Measurements from ENCODE around the gene SLC7A7.
"Not testable (repeated sequence)": the region's sequence is repeated elsewhere in the genome, so short reads cannot be mapped to it uniquely, and the experiment has no call there.

The SLC7A7 gene

GRCh38 chr14:22739423-22739822 is 75.8 kb downstream of the SLC7A7 start:
- peaks cover 5% of the 10 kb centered on the region for H3K27me3 Mint-ChIP-seq (ENCODE audit: low read depth)
- peaks cover 3% of the 10 kb centered on the region for H3K36me3 Mint-ChIP-seq (ENCODE audit: low read depth)
- peak overlapping the region; percentile 6 for H3K4me3 Mint-ChIP-seq
- peaks cover 27% of the 10 kb centered on the region for H3K4me1 Mint-ChIP-seq (ENCODE audit: low read depth)
- H3K9me3 Mint-ChIP-seq, result peaks cover 4% of the 10 kb centered on the region
- H3K27ac Mint-ChIP-seq, result no peak overlapping the region

GRCh38 chr14:22737052-22737451 is 78.2 kb downstream of the SLC7A7 start:
- Mint-ChIP-seq H3K9me3 (peaks cover 4% of the 10 kb centered on the region), H3K27ac (peak overlapping the region; percentile 97), H3K36me3 (ENCODE audit: low read depth) (peaks cover 3% of the 10 kb centered on the region), H3K27me3 (ENCODE audit: low read depth) (no peaks in the 10 kb centered on the region), H3K4me1 (ENCODE audit: low read depth) (peaks cover 27% of the 10 kb centered on the region), H3K4me3 (peak overlapping the region; percentile 38)

- H3K27me3 Mint-ChIP-seq (ENCODE audit: low read depth); H3K4me3 Mint-ChIP-seq; H3K27ac Mint-ChIP-seq; H3K36me3 Mint-ChIP-seq (ENCODE audit: low read depth); H3K9me3 Mint-ChIP-seq: not testable (repeated sequence)
- H3K4me1 Mint-ChIP-seq (ENCODE audit: low read depth), result peaks cover 27% of the 10 kb centered on the region
These were observed 78.9 kb downstream of the SLC7A7 start for GRCh38 chr14:22736384-22736783.

GRCh38 chr14:22735096-22735495 is 80.1 kb downstream of the SLC7A7 start:
- peaks cover 7% of the 10 kb centered on the region for H3K27me3 Mint-ChIP-seq (ENCODE audit: low read depth)
- peaks cover 4% of the 10 kb centered on the region for H3K9me3 Mint-ChIP-seq
- H3K27ac Mint-ChIP-seq, result no peak overlapping the region
- no peak overlapping the region for H3K4me3 Mint-ChIP-seq
- H3K36me3 Mint-ChIP-seq (ENCODE audit: low read depth), result peaks cover 3% of the 10 kb centered on the region
- peaks cover 27% of the 10 kb centered on the region for H3K4me1 Mint-ChIP-seq (ENCODE audit: low read depth)

- no peak overlapping the region for H3K4me3 Mint-ChIP-seq
- peaks cover 4% of the 10 kb centered on the region for H3K9me3 Mint-ChIP-seq
- H3K27ac Mint-ChIP-seq, result no peak overlapping the region
- peaks cover 3% of the 10 kb centered on the region for H3K36me3 Mint-ChIP-seq (ENCODE audit: low read depth)
- peaks cover 7% of the 10 kb centered on the region for H3K27me3 Mint-ChIP-seq (ENCODE audit: low read depth)
- peaks cover 15% of the 10 kb centered on the region for H3K4me1 Mint-ChIP-seq (ENCODE audit: low read depth)
These were observed 81.4 kb downstream of the SLC7A7 start for GRCh38 chr14:22733829-22734228.

- H3K4me1 Mint-ChIP-seq (ENCODE audit: low read depth); H3K9me3 Mint-ChIP-seq; H3K27me3 Mint-ChIP-seq (ENCODE audit: low read depth); H3K4me3 Mint-ChIP-seq; H3K36me3 Mint-ChIP-seq (ENCODE audit: low read depth); H3K27ac Mint-ChIP-seq: not testable (repeated sequence)
These were observed 83.2 kb downstream of the SLC7A7 start for GRCh38 chr14:22732062-22732461.

GRCh38 chr14:22726012-22726411 is 89.2 kb downstream of the SLC7A7 start:
- H3K4me3 Mint-ChIP-seq, result no peak overlapping the region
- peaks cover 4% of the 10 kb centered on the region for H3K27me3 Mint-ChIP-seq (ENCODE audit: low read depth)
- H3K36me3 Mint-ChIP-seq (ENCODE audit: low read depth), result no peaks in the 10 kb centered on the region
- H3K4me1 Mint-ChIP-seq (ENCODE audit: low read depth), result no peaks in the 10 kb centered on the region
- no peaks in the 10 kb centered on the region for H3K9me3 Mint-ChIP-seq
- no peak overlapping the region for H3K27ac Mint-ChIP-seq

- not testable (repeated sequence) for H3K4me1 Mint-ChIP-seq (ENCODE audit: low read depth); H3K9me3 Mint-ChIP-seq; H3K4me3 Mint-ChIP-seq; H3K36me3 Mint-ChIP-seq (ENCODE audit: low read depth); H3K27ac Mint-ChIP-seq; H3K27me3 Mint-ChIP-seq (ENCODE audit: low read depth)
These were observed 89.9 kb downstream of the SLC7A7 start for GRCh38 chr14:22725374-22725773.

- not testable (repeated sequence) for H3K4me1 Mint-ChIP-seq (ENCODE audit: low read depth); H3K4me3 Mint-ChIP-seq; H3K27ac Mint-ChIP-seq; H3K36me3 Mint-ChIP-seq (ENCODE audit: low read depth); H3K9me3 Mint-ChIP-seq
- H3K27me3 Mint-ChIP-seq (ENCODE audit: low read depth), result peaks cover 10% of the 10 kb centered on the region
These were observed 90.4 kb downstream of the SLC7A7 start for GRCh38 chr14:22724847-22725246.

- H3K4me3 Mint-ChIP-seq, result no peak overlapping the region
- no peaks in the 10 kb centered on the region for H3K36me3 Mint-ChIP-seq (ENCODE audit: low read depth)
- no peaks in the 10 kb centered on the region for H3K9me3 Mint-ChIP-seq
- no peak overlapping the region for H3K27ac Mint-ChIP-seq
- H3K4me1 Mint-ChIP-seq (ENCODE audit: low read depth), result no peaks in the 10 kb centered on the region
- peaks cover 16% of the 10 kb centered on the region for H3K27me3 Mint-ChIP-seq (ENCODE audit: low read depth)
These were observed 91.4 kb downstream of the SLC7A7 start for GRCh38 chr14:22723815-22724214.
